Measurements from ENCODE around the gene CCNA2.

CCNA2 gene

DNA sequence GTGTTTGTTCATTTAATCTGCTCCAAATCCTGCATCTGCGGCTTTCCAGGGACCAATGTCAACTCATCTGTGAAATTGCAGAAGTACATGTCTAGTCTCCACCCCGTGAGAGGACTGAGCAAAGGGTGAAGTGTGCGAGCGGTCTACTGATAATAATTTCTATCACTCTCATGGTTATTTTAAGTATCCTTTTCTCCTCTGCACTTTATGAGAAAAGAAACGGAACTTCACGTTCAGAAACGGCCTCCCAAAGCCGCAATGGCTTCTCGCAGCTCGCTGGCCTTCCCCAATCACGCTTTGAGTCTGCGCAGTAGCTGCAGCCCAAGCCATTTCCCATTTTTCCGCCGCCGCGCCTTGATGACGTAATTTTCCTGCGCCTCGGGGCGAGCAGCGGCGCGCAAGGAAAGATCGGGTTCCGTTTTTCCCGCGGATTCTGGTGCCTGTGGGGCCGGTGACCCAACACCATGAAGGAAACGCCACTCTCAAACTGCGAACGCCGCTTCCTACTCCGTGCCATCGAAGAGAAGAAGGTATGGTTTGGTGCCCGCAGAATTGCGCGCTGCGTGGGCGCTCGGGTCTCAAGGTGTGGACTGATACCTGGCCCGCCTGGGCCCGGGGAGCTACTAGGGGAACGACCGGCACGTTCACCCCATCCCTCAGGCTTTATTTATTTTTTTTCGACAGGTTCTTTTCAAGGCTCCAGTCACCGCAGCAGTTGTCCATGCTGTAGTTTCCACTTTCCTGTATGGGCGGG lies 22.5 kb downstream of the CCNA2 start, which contains the start of gene EXOSC9:
TSS of gene EXOSC9 (plus strand) at position 363 of the 754 bp plus-strand sequence. CDS start at position 465, 102 bp downstream.
- peak; percentile 76 for DNase-seq

DNA sequence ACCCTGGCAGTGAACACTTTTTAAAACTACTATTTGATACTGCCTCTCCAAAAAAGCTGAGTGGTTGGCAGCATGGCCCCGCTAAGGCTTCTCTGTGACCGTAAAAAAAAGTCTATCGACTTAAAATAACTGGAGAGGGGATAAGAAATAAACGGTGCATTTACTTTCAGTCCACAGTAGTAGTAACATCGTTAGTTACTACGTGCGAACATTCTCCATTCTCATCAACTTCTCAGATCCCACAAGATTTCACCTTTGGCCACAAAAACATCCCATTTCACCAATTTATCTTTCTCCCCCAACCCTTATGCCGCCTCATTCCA lies 23.1 kb downstream of the CCNA2 start:
- no peak for DNase-seq

DNA sequence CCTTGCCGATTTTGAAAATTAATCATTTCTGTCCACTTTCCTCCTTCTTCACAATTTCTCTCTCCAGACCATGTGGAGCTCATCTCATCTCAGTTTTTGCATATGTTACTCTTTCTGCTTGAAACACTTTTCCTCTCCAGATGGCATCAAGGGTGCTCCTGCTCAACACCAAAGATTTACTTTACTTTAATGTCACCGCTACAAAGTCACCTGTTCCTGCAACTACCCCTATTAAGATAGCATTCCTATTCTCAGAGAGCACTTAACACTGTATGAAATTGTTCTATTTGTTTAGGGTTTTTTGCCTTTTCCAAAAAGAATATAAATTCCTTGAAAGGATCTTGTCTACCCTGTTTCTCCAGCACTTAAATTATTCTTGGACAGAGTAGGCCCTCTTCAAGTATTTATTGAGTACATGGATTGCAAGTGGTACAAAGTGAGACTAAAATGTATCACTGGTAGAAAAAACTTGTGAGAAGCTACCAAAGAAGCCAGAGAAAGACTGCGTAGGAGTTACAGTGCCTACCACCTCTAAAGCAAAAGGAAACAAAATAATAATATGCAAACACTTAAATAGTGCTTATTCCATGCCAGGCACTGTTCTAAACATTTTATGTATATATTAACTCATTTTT lies 23.7 kb downstream of the CCNA2 start:
- no peak for DNase-seq

DNA sequence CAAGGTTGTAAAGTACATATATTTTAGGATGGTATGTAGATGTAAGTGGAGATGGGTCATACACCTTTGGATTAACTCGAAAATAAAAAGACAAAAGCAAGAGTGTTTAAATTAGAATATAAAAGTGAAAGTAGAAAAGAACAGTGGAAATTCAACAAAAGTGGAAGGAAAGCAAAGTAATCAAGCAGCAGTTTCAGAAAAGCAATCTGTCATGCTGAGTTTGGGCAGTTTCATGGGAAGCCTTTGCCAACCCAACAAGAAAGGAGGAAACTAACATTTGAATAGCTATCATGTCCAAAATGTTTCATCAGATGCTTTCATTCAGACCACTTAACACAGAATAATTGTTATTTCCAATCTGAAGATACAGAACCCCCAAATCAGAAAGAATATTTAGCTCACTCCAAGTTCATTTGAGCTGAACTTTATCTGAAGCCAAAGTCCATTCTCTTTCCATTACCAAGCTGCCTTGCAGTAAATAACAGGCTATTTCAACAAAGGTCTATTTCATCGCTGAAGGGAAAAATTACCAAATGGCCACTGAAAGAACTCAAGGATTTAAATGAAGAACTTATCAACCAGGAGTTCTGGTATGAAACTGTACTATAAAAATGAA lies 24.4 kb downstream of the CCNA2 start:
- DNase-seq: no peak

DNA sequence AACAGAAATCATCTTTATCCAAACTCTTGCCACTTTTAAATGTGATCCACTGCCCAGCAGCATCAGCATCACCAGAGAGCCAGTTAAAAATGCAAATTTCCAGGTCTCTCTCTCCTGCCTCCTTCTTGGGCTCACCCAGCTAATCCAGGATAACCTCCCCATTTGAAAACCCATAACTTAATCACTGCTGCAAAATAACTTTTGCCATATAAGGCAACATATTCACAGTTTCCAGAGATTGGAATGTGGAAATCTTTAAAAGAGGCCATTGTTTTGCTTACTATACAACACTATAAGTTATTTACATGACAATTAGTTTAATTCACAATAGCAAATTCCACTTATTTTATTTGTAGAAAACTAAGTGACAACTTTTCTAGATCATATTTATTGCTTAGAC lies 27.4 kb downstream of the CCNA2 start:
- no peak for DNase-seq

DNA sequence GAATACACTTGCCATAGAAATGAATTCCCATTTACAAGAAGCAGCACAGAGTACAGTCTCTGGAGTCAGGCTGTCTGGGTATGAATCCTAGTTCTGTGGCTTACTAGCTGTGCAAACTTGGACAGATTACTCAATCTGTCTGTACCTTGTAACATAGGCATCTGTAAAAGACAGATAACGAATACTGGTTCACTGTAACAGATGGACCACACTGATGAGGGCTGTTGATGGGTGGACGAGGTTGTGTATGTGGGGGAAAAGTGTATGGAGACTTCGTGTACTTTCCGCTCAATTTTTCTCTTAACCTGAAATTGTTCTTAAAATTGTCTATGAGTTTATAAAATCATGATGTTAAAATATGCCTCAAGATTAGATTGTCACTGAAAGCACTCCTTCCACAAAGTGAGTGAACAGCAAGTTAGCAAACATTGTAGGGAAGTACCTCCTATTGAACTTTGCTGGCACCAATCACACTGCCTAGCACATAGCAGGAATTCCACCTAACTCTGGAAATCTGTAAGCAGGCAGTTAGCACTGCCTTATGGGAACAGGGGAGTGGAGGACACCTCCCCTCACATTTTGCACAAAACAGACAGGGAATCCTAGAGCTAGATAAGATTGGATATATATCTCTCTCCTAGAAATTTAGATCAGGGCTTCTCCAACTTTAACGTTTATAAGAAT lies 29.0 kb downstream of the CCNA2 start:
- DNase-seq: no peak

DNA sequence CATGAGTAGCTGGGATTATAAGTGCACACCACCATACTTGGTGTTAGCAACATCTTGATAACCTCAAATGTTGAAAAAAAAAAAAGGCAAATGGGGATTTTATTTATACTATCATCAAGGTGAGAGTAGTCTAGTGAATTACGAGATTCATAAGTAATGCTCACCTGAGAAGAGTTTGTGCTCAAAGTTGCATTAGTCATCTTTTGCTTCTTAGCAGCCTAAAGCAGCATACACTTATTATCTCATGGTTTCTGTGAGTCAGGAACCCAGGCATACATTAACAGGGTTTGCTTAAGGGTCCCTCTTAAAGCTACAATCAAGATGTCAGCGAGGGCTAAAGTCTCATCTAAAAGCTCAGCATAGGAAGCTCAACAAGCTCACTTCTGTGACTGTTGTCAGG lies 30.7 kb downstream of the CCNA2 start:
- no peak for DNase-seq

DNA sequence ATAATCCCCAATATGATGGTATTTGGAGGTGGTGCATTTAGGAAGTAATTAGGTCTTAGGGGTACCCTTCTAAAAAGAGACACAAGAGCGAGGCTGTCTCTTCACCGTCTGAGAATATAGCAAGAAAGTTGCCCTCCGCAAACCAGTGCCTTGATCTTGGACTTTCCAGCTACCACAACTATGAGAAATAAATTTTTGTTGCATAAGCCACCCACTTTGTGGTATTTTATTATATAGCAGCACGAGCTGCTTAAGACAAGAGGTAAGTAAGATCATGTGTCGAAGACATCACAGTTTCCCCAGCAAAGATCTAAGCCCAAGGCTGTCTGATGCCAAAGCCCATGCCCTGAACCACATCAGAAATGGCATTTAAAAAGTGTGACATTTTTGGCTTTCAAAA lies 32.2 kb downstream of the CCNA2 start:
- no peak for DNase-seq

DNA sequence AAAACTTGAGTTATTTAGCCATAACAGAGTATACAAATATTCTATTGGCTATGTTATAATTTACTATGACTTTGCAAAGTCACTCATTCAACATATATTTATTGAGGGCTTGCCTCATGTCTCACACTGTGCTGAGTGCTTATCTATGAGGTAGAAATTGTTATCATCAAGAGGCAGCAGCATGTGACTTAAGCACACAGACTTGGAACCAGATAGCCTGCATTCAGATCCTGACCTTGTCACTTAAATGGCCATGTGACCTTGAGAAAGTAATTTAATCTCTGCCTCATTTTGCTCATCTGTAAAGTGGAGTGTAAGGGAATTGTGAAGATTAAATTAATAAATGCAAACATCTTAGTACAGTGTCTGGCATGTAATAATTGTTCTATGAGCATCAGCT lies 32.7 kb downstream of the CCNA2 start:
- DNase-seq: no peak

DNA sequence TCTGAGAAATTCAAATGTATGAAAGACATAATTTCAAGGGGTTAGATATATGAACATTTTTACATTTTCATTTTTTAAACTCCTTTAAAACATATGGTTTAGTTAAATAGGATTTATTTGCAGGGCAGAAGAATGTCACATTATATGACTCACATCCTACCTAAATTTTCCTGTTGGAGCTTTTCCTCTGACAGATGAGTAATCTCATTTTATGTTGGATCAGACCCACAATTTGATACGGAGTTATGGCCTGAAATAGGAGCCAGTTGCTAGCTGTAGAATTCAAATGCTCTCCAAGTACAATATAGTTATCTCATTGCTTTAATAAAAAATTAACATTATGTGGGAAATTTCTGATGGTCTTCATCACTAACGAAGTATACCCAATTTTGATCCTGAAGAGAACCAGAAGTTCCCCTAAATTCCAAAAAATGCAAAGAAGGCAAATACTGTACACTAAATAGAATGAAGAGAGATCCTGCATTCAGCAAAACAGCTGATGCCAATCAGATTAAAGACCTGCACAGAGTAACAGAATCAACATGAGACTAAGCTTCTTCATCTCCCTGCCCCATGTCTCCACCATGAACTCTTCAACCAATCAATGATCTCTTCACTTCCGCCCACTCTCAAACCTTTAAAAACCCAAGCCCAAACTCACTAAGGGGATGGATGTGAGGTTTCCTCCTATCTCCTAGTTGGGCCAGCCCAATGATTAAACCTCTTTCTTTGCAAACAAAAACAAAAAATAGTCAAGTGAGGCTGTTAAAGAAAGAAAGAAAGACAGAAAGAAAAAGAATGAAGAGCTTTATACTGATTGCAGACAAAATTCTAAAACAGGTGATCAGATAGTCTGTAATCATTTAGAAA lies 33.5 kb downstream of the CCNA2 start:
- no peak for DNase-seq

DNA sequence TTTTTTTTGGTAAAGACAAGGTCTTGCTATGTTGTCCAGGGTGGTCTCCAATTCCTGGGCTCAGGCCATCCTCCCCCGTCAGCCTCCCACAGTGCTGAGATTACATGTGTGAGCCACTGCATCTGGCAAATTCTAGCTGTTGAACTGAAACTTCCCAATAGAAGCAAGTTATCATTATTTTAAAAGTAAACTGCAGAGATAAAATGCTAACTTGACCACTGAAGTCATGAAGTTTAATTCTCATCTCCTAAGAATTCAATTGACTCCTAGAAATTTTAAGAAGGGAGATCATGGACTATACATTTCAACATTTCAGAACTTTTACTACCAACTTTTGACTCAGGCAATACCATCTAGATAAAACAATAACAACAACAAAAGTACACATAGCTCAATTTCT lies 34.2 kb downstream of the CCNA2 start:
- DNase-seq: no peak

DNA sequence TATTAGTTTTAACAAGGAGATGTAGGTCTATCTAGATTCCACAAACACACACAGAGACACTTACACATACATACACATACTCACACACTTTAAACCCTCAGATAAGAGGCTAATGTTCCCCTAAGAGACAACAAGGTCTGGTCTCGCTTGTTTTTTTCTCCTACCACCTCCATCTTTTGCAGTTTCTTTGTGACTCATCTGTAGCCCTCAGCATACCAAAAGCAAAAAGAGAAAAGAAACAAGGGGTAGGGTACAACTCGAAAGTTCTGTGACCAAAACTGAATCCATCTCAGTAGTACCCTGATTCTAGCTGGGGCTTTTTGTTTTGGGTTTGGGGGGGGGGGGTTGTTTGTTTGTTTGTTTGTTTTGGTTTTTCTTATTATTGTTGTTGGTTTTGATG lies 34.8 kb downstream of the CCNA2 start:
- DNase-seq: no peak

DNA sequence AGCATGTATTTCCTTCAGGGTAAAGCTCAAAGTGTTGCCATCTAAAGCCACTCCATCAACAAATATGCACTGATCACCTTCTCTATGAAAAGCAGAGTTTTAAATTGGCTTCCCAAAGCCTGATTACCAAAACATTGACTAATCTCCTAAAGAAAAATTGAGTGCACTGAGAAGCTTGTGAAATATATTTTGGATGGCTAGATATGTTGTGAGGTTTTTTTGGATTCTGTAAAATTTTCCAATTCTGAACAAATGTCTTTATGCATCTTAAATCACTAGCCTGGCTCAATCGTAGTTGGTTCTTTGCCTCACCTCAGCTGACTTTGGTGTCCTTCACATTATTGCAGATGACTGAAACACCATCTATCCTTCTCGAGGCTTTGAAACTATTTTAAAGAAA lies 37.5 kb downstream of the CCNA2 start:
- no peak for DNase-seq

DNA sequence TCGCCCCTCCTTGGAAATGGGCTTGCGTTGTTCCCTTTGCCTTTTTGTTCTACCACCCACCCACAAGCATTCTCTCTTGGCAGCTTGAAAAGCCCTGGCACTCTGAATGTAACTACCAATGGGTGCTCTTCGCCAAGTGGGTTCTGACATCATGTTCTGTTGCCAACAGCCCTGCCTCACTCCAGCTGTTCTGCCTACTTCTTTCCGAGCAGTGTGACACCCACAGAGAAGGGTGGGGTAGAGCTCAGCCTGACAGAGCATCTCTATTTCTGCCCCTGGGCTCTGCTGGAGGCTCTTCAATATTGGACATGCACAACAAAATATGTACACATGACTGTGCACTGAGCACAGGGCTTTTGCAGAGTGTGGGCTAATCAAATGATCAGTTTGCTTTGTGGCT lies 38.2 kb downstream of the CCNA2 start:
- no peak for DNase-seq

DNA sequence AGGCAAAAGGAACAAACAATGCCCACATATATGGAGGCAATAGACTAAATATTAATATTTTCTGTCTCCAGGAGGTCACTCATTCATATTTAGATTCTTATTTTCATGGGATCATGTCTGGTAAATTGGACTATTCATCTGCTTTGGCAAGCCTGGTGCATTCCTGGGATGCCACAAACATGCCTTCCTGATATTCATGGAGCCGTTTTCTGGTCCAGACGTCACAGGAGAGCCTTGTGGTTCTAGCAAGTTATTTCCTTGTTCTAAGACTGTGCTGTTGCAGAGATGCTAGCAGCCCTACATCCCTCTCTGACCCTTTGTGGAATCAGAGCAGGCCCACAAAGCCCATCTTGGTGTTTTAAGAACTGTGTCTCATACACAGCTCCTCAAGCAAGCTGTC lies 38.7 kb downstream of the CCNA2 start:
- DNase-seq: no peak

DNA sequence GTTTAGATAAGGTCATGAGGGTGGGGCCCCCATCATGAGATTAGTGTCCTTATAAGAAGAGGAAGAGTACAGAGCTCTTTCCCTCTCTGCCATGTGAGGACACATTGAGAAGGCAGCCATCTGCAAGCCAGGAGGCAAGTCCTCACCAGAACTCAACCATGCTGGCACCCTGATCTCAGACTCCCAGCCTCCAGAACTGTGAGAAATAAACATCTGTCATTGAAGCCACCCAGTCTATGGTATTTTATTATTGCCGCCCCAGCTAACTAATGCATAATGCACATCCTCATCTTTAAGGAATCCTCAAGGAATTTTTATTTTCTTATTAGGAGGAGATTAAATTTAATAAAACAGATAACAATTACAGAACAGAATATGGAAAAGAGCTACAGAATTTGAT lies 39.3 kb downstream of the CCNA2 start:
- no peak for DNase-seq

DNA sequence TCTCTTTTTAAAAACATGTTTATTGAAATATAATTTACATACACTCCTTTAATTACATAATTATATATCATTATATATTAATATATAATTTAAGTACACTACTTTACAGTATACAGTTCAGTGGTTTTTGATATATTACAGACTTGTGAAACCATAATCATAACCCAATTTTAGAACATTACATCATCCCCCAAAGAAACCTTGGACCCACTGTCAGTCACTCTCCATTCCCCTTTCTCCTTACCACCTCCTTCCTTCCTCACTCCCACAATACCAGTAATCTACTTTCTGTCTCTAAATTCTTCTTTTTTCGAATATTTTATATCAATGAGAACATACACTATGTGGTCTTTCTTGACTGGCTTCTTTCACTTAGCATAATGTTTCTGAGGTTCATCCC lies 40.5 kb downstream of the CCNA2 start:
- DNase-seq: no peak

DNA sequence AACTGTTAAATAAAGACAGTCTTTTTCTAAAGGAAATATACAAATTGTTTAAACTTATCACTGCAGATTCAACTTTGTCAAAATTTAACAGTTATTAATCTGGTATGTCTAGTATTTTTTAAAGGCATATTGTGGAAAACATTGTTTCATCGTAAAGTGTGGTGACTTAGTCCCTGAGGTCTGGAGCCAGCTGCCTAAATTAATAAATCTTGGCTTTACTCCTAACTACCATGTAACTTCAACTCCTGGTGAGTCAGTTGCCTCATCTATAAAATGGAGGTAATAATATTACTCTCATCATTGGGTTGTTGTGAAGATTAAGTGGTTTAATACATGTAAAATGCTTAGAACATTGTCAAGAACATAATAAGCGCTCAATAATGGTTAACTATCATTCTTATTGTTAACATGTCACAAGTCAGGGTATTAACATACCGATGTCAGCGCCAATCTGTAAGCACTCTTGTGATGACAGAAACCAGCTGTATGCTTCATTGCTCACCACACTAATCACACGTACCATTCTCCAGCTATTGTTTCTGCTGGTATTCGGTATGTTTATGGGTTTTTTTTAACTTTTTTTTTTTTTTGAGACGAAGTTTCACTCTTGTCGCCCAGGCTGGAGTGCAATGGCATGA lies 44.6 kb downstream of the CCNA2 start:
- DNase-seq: no peak

DNA sequence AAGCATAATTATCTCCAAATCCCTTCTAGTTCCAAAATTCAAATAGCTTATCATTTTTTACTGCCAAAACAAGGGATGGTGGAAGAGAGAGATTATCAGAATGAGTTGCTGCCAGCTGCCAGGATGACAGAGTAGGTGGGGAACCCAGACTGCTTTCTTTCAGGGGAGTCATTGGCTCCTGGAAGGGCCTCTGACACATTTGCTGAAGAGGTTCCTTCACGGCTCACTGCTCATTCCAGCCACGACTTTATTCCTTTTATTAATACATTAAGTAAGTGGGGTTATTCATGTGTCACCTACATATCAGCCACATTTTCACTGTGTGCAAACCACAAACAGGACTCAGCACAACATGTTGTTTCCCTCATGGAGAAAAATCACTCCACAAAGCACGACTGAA lies 46.1 kb downstream of the CCNA2 start:
- no peak for DNase-seq

DNA sequence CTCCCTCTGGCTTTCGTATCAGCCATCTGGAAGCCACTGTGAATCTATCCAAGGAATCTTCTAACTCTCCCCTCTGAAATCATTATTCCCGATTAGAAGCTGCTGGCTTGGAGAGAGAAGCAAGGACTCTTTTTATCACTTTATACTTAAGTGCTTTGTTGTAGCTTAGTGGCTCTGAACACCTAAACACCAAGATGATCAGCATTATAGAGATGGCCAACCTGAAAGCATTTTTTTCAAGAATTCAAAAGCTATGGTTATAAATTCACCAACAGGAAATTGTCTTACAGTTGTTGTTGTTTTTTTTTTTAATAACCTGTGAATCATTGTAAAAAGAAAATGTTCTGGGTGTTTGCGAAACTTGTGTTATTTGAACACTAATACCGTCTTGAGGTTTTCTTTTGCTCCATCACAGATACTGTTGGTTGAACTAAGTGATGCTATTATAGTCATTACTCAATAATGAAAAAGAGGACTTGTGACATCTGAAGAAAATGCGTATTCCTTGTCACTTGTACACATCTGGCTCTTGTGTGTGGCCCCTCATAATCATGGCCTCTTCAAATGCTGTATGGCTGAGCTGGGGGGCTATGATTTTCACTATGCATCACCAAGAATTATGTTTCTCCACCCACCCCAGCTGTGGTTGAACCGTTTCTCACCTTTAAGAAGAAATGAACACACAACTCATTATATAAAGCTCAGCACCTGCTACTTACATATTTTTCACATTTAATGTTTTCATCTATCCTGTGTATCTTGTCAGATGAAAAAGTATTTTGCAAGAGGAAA lies 46.9 kb downstream of the CCNA2 start:
- no peak for DNase-seq

DNA sequence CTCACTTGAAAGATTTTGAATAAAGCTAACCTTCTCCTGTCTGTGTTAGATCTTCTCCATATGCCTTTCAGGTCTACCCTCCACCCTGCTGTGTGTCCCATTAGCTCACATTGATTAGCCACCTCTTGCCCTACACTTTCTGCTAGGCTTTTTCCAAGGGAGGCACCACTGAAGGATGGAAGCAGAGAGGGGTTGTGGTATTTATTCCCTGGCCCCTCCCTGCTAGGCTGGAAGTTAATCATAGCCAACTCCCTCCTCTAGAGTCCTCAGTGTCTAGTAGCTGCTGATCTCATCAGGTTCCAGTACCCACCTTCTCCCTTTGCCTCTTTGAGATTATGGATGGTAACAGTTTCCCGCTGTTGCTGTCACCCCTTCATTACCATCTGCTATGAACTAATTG lies 49.8 kb downstream of the CCNA2 start:
- DNase-seq: no peak

DNA sequence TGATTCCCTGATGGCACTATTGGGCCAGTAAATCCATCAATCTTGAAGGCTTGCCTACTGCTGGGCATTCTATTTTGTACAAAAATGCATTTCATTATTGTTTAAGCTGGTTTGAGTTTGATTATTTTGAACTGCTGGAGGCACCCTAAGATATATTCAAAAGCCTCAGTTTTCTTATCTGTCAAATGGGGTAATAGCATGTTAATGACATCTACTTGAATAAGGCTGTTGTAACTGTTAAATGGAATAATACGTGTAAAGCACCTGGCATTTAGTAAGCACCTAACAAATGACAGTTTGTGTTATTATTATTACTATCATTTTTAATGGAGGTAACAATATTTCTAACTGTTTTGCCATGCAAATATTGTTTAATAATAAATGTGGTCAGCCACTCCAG lies 51.8 kb downstream of the CCNA2 start:
- DNase-seq: no peak

All from NCI-H1694 treated with DMSO at 0.1 percent for 48 hours (cell line).